HepG2 (cell line): Measurements from ENCODE around the gene TBCD. TPM values are rescaled to one million over a fixed set of nuclear protein-coding genes. Genes with fewer than 3 reads are reported as not detected.

Experiments used
- ATAC-seq: fragments of 200-7000 bp; cut with Tn5 transposase; 3 replicates; pipeline ENCODE4 v1.9.1; 2020; ENCODE audit warnings: mild to moderate bottlenecking, moderate library complexity
- BruUV-seq: library from RNA; stranded (reverse); fragments of 400-500 nt; replicated peaks from 2 replicates; lab custom pipeline; 2021; lab: Mats Ljungman, UMichigan
- CTCF ChIA-PET: fragments of 300-600 bp; formaldehyde crosslinking; extraction: SDS; loops from one replicate; lab custom pipeline; 2021; ENCODE audit warnings: low total read pairs, inconsistent platforms, low intra/inter-chr PET ratio; lab: Yijun Ruan, JAX
- POLR2A ChIA-PET: fragments of 350-600 bp; sonication (Branson Sonifier 250); formaldehyde crosslinking; loops from one replicate; lab custom pipeline; 2020; ENCODE audit warnings: antibody characterized with exemption, inconsistent platforms; lab: Yijun Ruan, JAX
- DNase-seq: peaks from one replicate; pipeline ENCODE4 v3.0.0-alpha.2; 2015; ENCODE audit warnings: low spot score
- FAIRE-seq: peaks from 3 replicates; lab custom pipeline; 2011; peaks lifted over from hg19 to GRCh38; lab: Jason Lieb, UNC
- H2AFZ ChIP-seq: one replicate; pipeline ENCODE4 v1.6.1; 2011; ENCODE audit warnings: low read length, inconsistent platforms
- H3K27ac ChIP-seq: fragments of 300-600 bp; 3 replicates; pipeline ENCODE4 v1.8.0; 2011; ENCODE audit warnings: mixed run types, mild to moderate bottlenecking, mixed read lengths, low read length, inconsistent platforms; ENCODE audit not compliant: insufficient read depth; ENCODE audit errors: extremely low read length
- H3K27me3 ChIP-seq, 2 experiments: fragments of 200-600 bp in 1 of 2; 2 replicates in 1 of 2; 3 replicates in 1 of 2; pipeline versions ENCODE4 v1.6.0 to v1.8.0; 2011; ENCODE audit warnings: low read length in 2 of 2, mild to moderate bottlenecking in 2 of 2, moderate library complexity in 2 of 2, inconsistent platforms in 1 of 2; ENCODE audit not compliant: insufficient read depth in 2 of 2, control insufficient read depth in 1 of 2
- H3K36me3 ChIP-seq, 2 experiments: fragments of 200-600 bp in 1 of 2; replicated peaks in 1 of 2; 2 replicates in 1 of 2; 3 replicates in 1 of 2; pipeline versions ENCODE4 v1.5.1 to v1.8.0; 2011; ENCODE audit warnings: low read length in 2 of 2, inconsistent platforms in 1 of 2; ENCODE audit not compliant: insufficient read depth in 2 of 2, control insufficient read depth in 1 of 2
- H3K4me1 ChIP-seq: 2 replicates; pipeline ENCODE4 v1.5.1; 2012; ENCODE audit warnings: low read length, inconsistent platforms; ENCODE audit not compliant: insufficient read depth
- H3K4me2 ChIP-seq: 2 replicates; pipeline ENCODE4 v1.6.0; 2011; ENCODE audit warnings: low read depth, low read length, inconsistent platforms
- H3K4me3 ChIP-seq, 3 experiments: fragments of 200-600 bp in 1 of 3; sonication (generic), shearing (Covaris generic) in 1 of 3; replicated peaks in 1 of 3; 2 replicates each; pipeline ENCODE4 v1.5.1; 2011 to 2016; ENCODE audit warnings: low read length in 3 of 3, inconsistent platforms in 2 of 3, low read depth in 2 of 3, mild to moderate bottlenecking in 2 of 3, control low read depth in 1 of 3, mixed read lengths in 1 of 3; ENCODE audit not compliant: insufficient read depth in 1 of 3
- H3K79me2 ChIP-seq: one replicate; pipeline ENCODE4 v1.6.1; 2011; ENCODE audit warnings: low read length, inconsistent platforms; ENCODE audit not compliant: insufficient read depth
- H3K9ac ChIP-seq: 2 replicates; pipeline ENCODE4 v1.6.0; 2011; ENCODE audit warnings: mild to moderate bottlenecking, low read depth, low read length, inconsistent platforms; ENCODE audit not compliant: insufficient read depth
- H3K9me3 ChIP-seq: 2 replicates; pipeline ENCODE4 v1.5.1; 2012; ENCODE audit warnings: mild to moderate bottlenecking, low read length
- H4K20me1 ChIP-seq: 2 replicates; pipeline ENCODE4 v1.6.0; 2011; ENCODE audit warnings: inconsistent platforms, mild to moderate bottlenecking, low read length, moderate library complexity; ENCODE audit not compliant: insufficient read depth
- DPF2 ChIP-seq: sonication (generic); formaldehyde crosslinking; IDR thresholded peaks from 2 replicates; pipeline ENCODE4 v1.4.0; 2020; ENCODE audit warnings: mild to moderate bottlenecking, low read depth, missing genetic modification reagents, borderline replicate concordance
- KLF9 ChIP-seq: IDR thresholded peaks from 2 replicates; pipeline ENCODE4 v1.6.1; 2016; ENCODE audit warnings: low read depth
- NCOR1 ChIP-seq: fragments of 200-600 bp; sonication (generic); IDR thresholded peaks from 2 replicates; pipeline ENCODE4 v1.7.0; 2017; ENCODE audit warnings: antibody characterized with exemption, low read length, borderline replicate concordance
- NFKBIZ ChIP-seq: IDR thresholded peaks from 2 replicates; pipeline ENCODE4 v1.6.1; 2018; ENCODE audit warnings: missing genetic modification reagents, missing compliant biosample characterization
- NRL ChIP-seq: sonication (generic); formaldehyde crosslinking; IDR thresholded peaks from 2 replicates; pipeline ENCODE4 v1.5.0; 2020; ENCODE audit warnings: missing genetic modification reagents, mild to moderate bottlenecking, moderate library complexity, borderline replicate concordance
- RFX5 ChIP-seq: IDR thresholded peaks from 2 replicates; pipeline ENCODE4 v1.6.1; 2011; ENCODE audit warnings: low read depth, low read length, improper control_type of control experiment
- ZNF263 ChIP-seq: sonication (generic); formaldehyde crosslinking; IDR thresholded peaks from 2 replicates; pipeline ENCODE4 v1.4.0; 2020; ENCODE audit warnings: missing genetic modification reagents
- ZNF30 ChIP-seq: sonication (generic); formaldehyde crosslinking; IDR thresholded peaks from 2 replicates; pipeline ENCODE4 v1.5.0; 2020; ENCODE audit warnings: mild to moderate bottlenecking, missing genetic modification reagents
- ZNF549 ChIP-seq: sonication (generic); formaldehyde crosslinking; IDR thresholded peaks from 2 replicates; pipeline ENCODE4 v1.5.0; 2020; ENCODE audit warnings: missing genetic modification reagents
- ZNF563 ChIP-seq: sonication (generic); formaldehyde crosslinking; IDR thresholded peaks from 2 replicates; pipeline ENCODE4 v1.8.0; 2022; ENCODE audit warnings: mild to moderate bottlenecking, moderate library complexity, missing genetic modification reagents
- ZNF569 ChIP-seq: sonication (generic); formaldehyde crosslinking; IDR thresholded peaks from 2 replicates; pipeline ENCODE4 v1.5.0; 2020; ENCODE audit warnings: mild to moderate bottlenecking, missing genetic modification reagents, moderate library complexity, borderline replicate concordance
- ZNF768 ChIP-seq: sonication (generic); formaldehyde crosslinking; IDR thresholded peaks from 2 replicates; pipeline ENCODE4 v1.4.0; 2020; ENCODE audit warnings: missing genetic modification reagents
- ZNF883 ChIP-seq: sonication (generic); formaldehyde crosslinking; IDR thresholded peaks from 2 replicates; pipeline ENCODE4 v1.5.1; 2020; ENCODE audit warnings: mild to moderate bottlenecking, missing genetic modification reagents; ENCODE audit errors: not compliant biosample characterization
- WGBS: methylation state at CpG from one replicate; pipeline ENCODE4 v1.1.6; 2017; ENCODE audit warnings: low lambda C conversion rate; 5-methylcytosine and 5-hydroxymethylcytosine counted together
- in situ Hi-C: cut with HindIII; loops from 2 replicates; pipeline ENCODE4 v1.10.0; 2017; ENCODE audit warnings: low pct_unique_long_range_greater_than_20kb; ENCODE audit not compliant: extremely low pct_ligation_motif_present
- intact Hi-C: fragments of 100-400 bp; cut with micrococcal nuclease; formaldehyde crosslinking; loops from one replicate; pipeline ENCODE4 v1.10.0; 2022; ENCODE audit not compliant: unreplicated experiment
- polyA plus RNA-seq, 8 experiments: library from polyadenylated mRNA; depleted of rRNA in 3 of 8; stranded (reverse) in 7 of 8; unstranded in 1 of 8; fragments of >200 nt; fragmentation: Illumina TruSeq in 4 of 8; extraction: Trizol in 4 of 8; gene quantifications; 2 replicates each; pipeline versions ENCODE4 v1.2.1 to v1.2.3, GENCODE V29; 2011 to 2016; ENCODE audit warnings: low read depth in 4 of 8, missing spikeins in 1 of 8, mixed read lengths in 1 of 8; ENCODE audit not compliant: insufficient read depth in 1 of 8
- total RNA-seq, 5 experiments: library from RNA; depleted of rRNA; stranded (reverse); fragments of >200 nt; fragmentation: Illumina TruSeq; extraction: Trizol; gene quantifications; 2 replicates each; pipeline ENCODE4 v1.2.3, GENCODE V29; 2016; ENCODE audit warnings: low read depth in 1 of 5
- TF ChIP-seq, protein P1 (sequence below): sonication (generic); formaldehyde crosslinking; IDR thresholded peaks from 2 replicates; pipeline ENCODE4 v1.4.0; 2020; ENCODE audit warnings: missing genetic modification reagents, mild to moderate bottlenecking, borderline replicate concordance

The TBCD gene
- total and polyA plus RNA-seq, 2 of the 13 experiments (the other 11 are each of a cell fraction or from before 2014, with no cell fraction given): 33.9 to 54.8 TPM

DNA sequence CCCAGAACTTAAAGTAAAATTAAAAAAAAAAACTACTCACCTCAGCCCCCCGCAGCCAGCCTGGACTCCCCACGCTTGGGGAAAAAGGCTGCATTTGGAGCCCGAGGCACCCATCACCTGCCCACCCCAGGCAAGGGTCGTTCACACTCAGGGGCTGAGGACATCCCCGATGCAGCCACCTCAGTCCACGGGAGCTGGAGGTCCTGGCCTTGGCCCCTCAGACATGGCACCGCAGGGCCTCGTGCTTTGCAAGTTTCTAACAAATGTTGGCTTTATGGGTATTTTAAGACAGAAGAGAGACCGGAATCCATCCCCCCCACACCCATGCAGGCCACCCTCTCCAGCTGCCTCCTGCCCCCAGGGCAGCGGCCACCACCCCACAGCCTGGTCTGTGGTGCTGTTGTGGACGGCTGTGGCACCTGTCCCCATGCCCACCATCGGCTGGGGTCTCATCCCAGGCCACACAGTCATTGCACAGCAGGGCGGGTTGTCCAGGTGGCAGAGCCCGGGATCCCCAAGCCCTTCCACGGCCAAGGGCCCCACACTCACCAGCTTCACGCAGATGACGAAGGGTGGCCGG, 204.4 kb downstream of the TBCD start:
- TF ChIP-seq ZNF569 (CRISPR knock-in tag): no peak
- no peak for TF ChIP-seq ZNF549 (CRISPR knock-in tag)
- TF ChIP-seq RFX5: no peak
- TF ChIP-seq NFKBIZ (CRISPR knock-in tag): no peak
- no peak for TF ChIP-seq NRL (CRISPR knock-in tag)
- TF ChIP-seq ZNF263 (CRISPR knock-in tag): no peak
- no peak for TF ChIP-seq ZNF30 (CRISPR knock-in tag)
- TF ChIP-seq KLF9 (CRISPR knock-in tag): no peak
- TF ChIP-seq DPF2 (CRISPR knock-in tag): no peak
- TF ChIP-seq, protein P1, sequence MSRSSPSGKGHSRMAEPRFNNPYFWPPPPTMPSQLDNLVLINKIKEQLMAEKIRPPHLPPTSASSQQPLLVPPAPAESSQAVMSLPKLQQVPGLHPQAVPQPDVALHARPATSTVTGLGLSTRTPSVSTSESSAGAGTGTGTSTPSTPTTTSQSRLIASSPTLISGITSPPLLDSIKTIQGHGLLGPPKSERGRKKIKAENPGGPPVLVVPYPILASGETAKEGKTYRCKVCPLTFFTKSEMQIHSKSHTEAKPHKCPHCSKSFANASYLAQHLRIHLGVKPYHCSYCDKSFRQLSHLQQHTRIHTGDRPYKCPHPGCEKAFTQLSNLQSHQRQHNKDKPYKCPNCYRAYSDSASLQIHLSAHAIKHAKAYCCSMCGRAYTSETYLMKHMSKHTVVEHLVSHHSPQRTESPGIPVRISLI (CRISPR knock-in tag): no peak
- TF ChIP-seq ZNF563 (CRISPR knock-in tag): no peak
- TF ChIP-seq NCOR1: no peak
- TF ChIP-seq ZNF768: no peak
- TF ChIP-seq ZNF883 (CRISPR knock-in tag): no peak
- ChIA-PET CTCF (no interaction called here), POLR2A (no interaction called here)
- in situ Hi-C loops (no loop called here), intact Hi-C loops (no loop called here)
- Histone ChIP-seq H3K27ac (no peak overlapping the region), H3K36me3 (peaks cover under 1 to 4% of the 10 kb centered on the region in 2 experiments; a peak in 3 of 5 replicates), H3K79me2 (no peaks in the 10 kb centered on the region), H3K4me3 (no peak overlapping the region), H4K20me1 (no peaks in the 10 kb centered on the region), H3K9ac (no peak overlapping the region), H3K4me2 (no peak overlapping the region), H3K27me3 (no peaks in the 10 kb centered on the region), H3K9me3 (no peaks in the 10 kb centered on the region), H3K4me1 (no peaks in the 10 kb centered on the region), H2AFZ (no peak overlapping the region)
- DNase-seq (no peak), FAIRE-seq (no peak), ATAC-seq (no peak; the same call in 2 of the 3 replicates)
- WGBS: 95% methylated on average over 15 of the region's 18 CpGs
- no TSS peak for BruUV-seq
